GM06990 (cell line): ENCODE measurements around the gene CRADD.
"Not testable (repeated sequence)": the region's sequence is repeated elsewhere in the genome, so short reads cannot be mapped to it uniquely, and the experiment has no call there.

Experiments
- DNase-seq: peaks from one replicate; pipeline ENCODE4 v3.0.0-alpha.2; 2011; ENCODE audit not compliant: insufficient read length; ENCODE audit errors: extremely low read depth
- H3K27me3 ChIP-seq: replicated peaks from 2 replicates; pipeline ENCODE4 v1.6.0; 2011; ENCODE audit warnings: low read length; ENCODE audit not compliant: control insufficient read depth, insufficient read depth
- H3K36me3 ChIP-seq: 2 replicates; pipeline ENCODE4 v1.5.1; 2011; ENCODE audit warnings: low read length; ENCODE audit not compliant: control insufficient read depth, insufficient read depth
- H3K4me3 ChIP-seq: replicated peaks from 2 replicates; pipeline ENCODE4 v1.5.1; 2011; ENCODE audit warnings: low read depth, mild to moderate bottlenecking, control low read depth, low read length
- TF ChIP-seq, protein P1 (sequence below): IDR thresholded peaks from 2 replicates; pipeline ENCODE4 v1.5.1; 2011; ENCODE audit warnings: low read length, control low read depth, mild to moderate bottlenecking, inconsistent platforms; ENCODE audit not compliant: insufficient read depth, poor library complexity, severe bottlenecking

The CRADD gene

DNA sequence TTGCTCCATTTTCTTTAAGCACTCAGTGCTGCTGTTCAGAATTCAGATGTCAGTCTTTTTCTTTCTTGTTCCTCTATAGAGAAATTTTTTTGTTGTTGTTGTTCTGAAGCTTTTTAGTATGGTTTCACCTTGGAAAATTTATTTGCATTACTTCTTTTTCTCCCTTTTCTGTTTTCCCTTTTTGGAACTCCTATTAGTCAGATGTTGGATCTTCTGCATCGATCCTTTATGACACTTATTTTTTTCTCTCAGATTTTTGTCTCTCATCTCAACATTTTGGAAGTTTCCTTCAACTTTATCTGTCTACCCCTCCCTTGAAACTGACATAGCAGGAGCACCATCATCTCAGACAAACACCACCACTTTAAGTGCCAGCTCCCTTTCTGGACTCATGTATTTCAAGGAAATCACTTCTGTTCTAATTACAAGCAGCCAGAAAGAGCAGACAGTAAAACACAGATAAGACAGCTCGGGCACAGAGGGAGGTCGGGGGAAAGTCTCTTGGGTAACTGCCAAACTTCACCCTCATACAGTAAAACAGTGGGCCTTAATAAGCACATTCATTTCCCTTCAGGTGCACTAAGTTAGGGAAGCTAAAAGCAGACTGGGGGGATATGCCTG, 248.5 kb downstream of the CRADD start:
- DNase-seq, result no peak
- TF ChIP-seq, protein P1, sequence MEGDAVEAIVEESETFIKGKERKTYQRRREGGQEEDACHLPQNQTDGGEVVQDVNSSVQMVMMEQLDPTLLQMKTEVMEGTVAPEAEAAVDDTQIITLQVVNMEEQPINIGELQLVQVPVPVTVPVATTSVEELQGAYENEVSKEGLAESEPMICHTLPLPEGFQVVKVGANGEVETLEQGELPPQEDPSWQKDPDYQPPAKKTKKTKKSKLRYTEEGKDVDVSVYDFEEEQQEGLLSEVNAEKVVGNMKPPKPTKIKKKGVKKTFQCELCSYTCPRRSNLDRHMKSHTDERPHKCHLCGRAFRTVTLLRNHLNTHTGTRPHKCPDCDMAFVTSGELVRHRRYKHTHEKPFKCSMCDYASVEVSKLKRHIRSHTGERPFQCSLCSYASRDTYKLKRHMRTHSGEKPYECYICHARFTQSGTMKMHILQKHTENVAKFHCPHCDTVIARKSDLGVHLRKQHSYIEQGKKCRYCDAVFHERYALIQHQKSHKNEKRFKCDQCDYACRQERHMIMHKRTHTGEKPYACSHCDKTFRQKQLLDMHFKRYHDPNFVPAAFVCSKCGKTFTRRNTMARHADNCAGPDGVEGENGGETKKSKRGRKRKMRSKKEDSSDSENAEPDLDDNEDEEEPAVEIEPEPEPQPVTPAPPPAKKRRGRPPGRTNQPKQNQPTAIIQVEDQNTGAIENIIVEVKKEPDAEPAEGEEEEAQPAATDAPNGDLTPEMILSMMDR, result no peak
- H3K36me3 ChIP-seq, result no peaks in the 10 kb centered on the region
- no peak overlapping the region for H3K4me3 ChIP-seq
- no peaks in the 10 kb centered on the region for H3K27me3 ChIP-seq

DNA sequence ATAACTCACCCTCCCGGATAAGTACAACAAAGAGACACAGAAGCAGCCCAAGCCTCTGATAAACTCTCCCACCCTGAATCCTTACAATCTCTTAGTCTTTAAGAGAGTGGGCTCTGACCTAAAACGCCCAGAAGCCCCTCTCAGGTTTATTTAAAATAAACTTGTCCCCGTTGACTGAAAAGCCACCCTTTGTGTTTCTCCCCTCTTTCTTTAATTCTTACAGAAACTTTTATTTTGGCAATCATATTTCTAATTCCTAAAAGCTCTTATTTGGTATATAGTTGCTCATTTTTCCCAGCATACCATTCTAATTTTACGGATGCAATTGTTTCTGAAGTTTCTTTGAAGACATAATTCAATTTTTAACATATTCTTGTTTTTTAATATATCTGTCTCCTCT, 249.1 kb downstream of the CRADD start:
- H3K27me3 ChIP-seq, result no peaks in the 10 kb centered on the region
- no peak overlapping the region for H3K4me3 ChIP-seq
- no peaks in the 10 kb centered on the region for H3K36me3 ChIP-seq
- no peak for DNase-seq
- TF ChIP-seq, protein P1, result no peak

DNA sequence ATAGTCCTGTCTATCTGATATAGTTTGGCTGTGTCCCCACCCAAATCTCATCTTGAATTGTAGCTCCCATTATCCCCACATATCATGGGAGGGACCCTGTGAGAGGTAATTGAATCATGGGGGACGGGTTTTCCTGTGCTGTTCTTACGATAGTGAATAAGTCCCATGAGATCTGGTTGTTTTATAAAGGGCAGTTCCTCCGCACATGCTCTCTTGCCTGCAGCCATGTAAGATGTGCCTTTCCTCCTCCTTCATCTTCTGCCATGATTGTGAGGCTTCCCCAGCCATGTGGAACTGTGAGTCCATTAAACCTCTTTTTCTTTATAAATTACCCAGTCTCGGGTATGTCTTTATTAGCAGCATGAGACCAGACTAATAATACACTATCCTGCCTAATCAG, 251.9 kb downstream of the CRADD start:
- H3K27me3 ChIP-seq, H3K4me3 ChIP-seq, DNase-seq, H3K36me3 ChIP-seq: not testable (repeated sequence)

DNA sequence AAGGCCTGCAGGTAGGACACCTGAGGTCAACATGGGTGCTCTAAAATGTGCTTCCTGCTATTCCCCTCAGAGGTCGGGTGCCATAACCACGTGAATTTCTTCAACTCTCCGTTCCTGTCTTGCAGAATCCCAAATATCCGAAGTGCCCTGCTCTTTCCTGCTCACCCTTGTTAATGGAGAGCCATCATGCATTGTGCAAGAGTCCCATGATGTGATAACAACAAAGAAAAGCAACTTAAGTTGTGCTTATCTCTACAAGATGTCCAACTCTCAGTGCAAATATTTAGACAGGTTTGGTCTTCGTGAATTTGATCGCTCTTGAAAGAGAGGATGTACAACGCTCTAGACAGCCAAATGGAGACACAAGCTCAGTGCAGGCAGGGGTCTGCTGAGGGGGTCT, 260.6 kb downstream of the CRADD start:
- Histone ChIP-seq H3K36me3 (no peaks in the 10 kb centered on the region), H3K27me3 (no peaks in the 10 kb centered on the region; the same call in 1 of the 2 replicates), H3K4me3 (no peak overlapping the region)
- TF ChIP-seq, protein P1, result no peak
- DNase-seq, result no peak

DNA sequence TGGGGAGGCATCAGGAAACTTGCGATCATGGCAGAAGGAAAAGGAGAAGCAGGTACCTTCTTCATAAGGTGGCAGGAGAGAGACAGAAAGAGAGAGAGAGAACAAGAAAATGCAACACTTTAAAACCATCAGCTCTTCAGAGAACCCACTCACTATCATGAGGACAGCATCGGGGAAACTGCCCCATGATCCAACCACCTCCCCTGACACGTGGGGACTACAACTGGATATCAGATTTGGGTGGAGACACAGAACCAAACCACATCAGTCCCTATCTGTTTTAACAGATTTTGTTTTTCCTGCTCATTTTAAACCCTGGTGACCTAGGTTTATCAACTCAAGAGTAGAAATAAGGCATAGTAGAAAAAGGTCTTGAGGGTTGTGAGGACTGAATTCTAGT, 261.1 kb downstream of the CRADD start:
- Histone ChIP-seq H3K36me3 (no peaks in the 10 kb centered on the region), H3K4me3 (no peak overlapping the region), H3K27me3 (no peaks in the 10 kb centered on the region; the same call in 1 of the 2 replicates)
- TF ChIP-seq, protein P1, result no peak
- DNase-seq, result no peak

DNA sequence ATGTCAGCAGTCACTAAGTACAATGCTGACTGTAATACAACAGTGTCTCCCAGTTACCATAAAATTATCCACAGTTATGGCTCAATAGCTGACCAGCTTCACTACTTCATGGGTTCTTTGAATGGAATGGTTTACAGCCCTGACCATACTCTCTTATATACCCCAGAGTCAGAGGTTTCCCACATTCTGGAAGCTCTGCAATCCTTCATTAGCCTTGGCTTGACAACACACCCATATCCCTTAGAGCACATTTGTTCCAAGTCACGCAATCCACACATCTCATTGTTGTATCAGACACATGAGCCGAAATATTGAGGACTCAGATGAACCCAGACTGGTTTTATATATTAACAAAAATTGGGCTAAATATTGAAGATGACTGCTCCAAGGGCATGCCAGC, 261.8 kb downstream of the CRADD start:
- TF ChIP-seq, protein P1, result no peak

More for the DNA sequence above, 261.8 kb downstream of the CRADD start:
- no peak for DNase-seq
- H3K4me3 ChIP-seq, result no peak overlapping the region
- H3K36me3 ChIP-seq, result no peaks in the 10 kb centered on the region
- no peaks in the 10 kb centered on the region; the same call in 1 of the 2 replicates for H3K27me3 ChIP-seq
